ENCODE data around the gene MEOX1.

GRCh38 chr17:43627653-43628052 is 34.1 kb downstream of the MEOX1 start:
- TF ChIP-seq CTCF (IDR thresholded peaks at IDR 0.05) = no peak
- TF ChIP-seq OVOL2 (CRISPR knock-in tag; IDR thresholded peaks at IDR 0.05; ENCODE audit: borderline replicate concordance) = no peak
- no peak for TF ChIP-seq RELA (CRISPR knock-in tag; IDR thresholded peaks at IDR 0.05; ENCODE audit: borderline replicate concordance)
- no peak for TF ChIP-seq E2F1 (CRISPR knock-in tag; IDR thresholded peaks at IDR 0.05)
- TF ChIP-seq HMGXB4 (CRISPR knock-in tag; IDR thresholded peaks at IDR 0.05) = no peak
- no peak for TF ChIP-seq ESRRA (CRISPR knock-in tag; IDR thresholded peaks at IDR 0.05; ENCODE audit: borderline replicate concordance)
- TF ChIP-seq AR (CRISPR knock-in tag; IDR thresholded peaks at IDR 0.05) = no peak
- no peak for TF ChIP-seq HMGA2 (CRISPR knock-in tag; IDR thresholded peaks at IDR 0.05)
- no peak for TF ChIP-seq SP1 (CRISPR knock-in tag; conservative IDR thresholded peaks at IDR 0.05)
- no peak for TF ChIP-seq IRF1 (CRISPR knock-in tag; IDR thresholded peaks at IDR 0.05)
